ENCODE measurements around the gene PTPRC.
A peak's percentile ranks its signal among the peaks of the same experiment; 100 is the strongest.

The PTPRC gene

GRCh38 chr1:198669771-198670170, 30.9 kb downstream of the PTPRC start:
- FAIRE-seq (peak; percentile 63), DNase-seq (ENCODE audit: insufficient read length, low spot score) (no peak)

GRCh38 chr1:198671136-198671535, 32.3 kb downstream of the PTPRC start:
- DNase-seq (ENCODE audit: insufficient read length, low spot score) (no peak), FAIRE-seq (peak; percentile 93)

DNA sequence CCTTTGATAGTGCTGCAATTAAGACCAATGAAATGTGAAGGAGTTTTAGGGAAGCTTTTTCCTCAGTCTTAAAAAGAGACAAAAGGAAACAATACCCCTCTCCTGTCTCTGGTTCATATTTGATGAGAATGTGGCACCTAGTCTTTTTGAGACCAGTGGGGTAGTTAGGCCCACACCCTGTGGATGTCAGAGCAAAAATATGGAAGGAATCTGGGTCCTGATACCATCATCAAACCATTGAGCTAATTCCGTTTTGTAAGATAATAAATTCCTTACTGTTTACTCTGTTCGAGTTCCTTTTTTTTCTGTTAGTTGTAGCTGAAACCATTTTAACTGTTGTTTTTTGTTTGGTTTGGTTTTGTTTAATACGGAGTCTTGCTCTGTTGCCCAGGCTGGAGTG, 33.3 kb downstream of the PTPRC start:
- FAIRE-seq (peak; percentile 49), DNase-seq (ENCODE audit: insufficient read length, low spot score) (no peak)

DNA sequence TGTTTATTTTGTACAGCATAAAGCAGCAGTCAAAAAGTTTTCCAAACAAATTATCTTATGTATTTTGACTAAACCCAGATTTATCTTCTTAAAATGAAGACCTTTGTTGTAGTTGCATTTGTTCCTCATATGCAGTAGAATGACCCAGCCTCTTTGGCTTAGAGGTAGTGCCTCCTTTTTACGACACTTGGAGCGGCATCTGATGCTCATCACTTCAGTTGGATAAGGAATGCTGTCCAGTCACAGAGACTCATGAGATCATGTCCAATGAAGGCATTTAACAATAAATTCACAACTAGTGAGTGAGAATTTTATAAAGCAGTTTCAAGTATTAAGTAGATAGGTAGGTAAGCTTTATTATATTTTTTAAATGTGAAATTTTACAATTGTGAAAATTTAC, 35.2 kb downstream of the PTPRC start:
- peak; percentile 48 for FAIRE-seq
- DNase-seq (ENCODE audit: insufficient read length, low spot score), result no peak

- no peak for DNase-seq (ENCODE audit: insufficient read length, low spot score)
- peak; percentile 88 for FAIRE-seq
Observed at GRCh38 chr1:198676253-198676652, 37.4 kb downstream of the PTPRC start.

DNA sequence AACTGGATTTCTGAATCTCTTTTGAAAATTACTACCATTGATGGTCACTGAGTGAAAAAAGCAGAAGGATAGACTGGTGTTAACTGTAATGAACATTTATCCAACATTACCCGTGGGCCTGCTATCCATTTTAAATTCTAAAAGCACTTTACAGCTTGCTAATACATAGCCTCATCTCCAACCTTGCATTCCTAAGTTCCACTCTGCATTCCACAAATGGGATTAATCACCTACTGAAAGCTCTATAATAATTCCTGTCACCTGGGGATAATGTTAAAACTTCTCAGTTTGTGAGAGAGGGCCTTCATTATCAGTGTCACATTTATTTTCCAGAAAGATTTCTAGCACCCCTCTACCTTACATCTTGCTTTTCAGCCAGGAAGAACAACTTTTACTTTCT, 38.2 kb downstream of the PTPRC start:
- DNase-seq (ENCODE audit: insufficient read length, low spot score) (no peak), FAIRE-seq (peak; percentile 75)

DNA sequence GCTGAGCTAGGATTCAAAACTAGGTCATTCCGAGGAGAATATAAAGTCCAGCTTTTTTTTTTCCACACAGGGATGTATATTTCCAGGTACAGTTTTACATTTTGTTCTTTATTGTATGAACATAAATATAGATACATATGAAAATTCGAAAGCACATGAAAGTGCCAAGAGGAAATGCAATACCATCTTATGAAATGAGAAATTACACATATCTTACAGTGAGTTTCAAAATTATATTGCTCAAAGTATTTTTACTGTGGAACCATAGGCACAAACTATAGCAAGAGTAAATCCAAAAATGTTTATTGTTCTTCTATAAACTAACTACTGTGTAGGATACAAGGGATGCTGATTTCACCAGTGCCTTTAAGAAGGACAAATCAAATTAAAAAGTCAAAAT, 39.0 kb downstream of the PTPRC start:
- DNase-seq (ENCODE audit: insufficient read length, low spot score) (no peak), FAIRE-seq (peak; percentile 74)

DNA sequence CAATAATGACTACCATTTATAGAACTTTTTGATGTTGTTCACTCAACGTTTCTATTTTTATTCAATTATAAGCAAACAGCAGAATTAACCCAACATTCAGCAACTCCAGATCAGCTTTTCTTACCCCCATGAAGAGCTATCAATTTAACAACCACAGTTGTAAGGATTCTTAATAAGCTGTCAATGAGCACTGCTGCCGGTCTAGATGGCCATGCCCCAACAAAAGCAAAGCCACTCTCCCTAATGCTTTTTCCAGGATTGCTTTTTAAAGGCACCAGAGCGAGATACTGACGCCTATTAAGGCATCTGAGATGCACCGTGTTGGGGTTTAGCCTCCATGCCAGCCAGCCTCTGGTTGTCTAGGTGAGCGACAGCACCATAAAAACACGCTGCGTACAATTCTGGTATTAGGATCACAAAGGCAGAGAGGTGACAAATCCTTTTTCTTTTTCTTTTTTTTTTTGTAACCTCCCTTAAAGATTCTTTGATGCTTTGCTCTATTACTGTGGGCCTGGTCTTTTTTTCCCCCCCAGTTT, 39.5 kb downstream of the PTPRC start:
- no peak for DNase-seq (ENCODE audit: insufficient read length, low spot score)
- FAIRE-seq, result no peak

- FAIRE-seq (peak; percentile 97), DNase-seq (ENCODE audit: insufficient read length, low spot score) (no peak)
Observed at GRCh38 chr1:198678901-198679329, 40.1 kb downstream of the PTPRC start.

DNA sequence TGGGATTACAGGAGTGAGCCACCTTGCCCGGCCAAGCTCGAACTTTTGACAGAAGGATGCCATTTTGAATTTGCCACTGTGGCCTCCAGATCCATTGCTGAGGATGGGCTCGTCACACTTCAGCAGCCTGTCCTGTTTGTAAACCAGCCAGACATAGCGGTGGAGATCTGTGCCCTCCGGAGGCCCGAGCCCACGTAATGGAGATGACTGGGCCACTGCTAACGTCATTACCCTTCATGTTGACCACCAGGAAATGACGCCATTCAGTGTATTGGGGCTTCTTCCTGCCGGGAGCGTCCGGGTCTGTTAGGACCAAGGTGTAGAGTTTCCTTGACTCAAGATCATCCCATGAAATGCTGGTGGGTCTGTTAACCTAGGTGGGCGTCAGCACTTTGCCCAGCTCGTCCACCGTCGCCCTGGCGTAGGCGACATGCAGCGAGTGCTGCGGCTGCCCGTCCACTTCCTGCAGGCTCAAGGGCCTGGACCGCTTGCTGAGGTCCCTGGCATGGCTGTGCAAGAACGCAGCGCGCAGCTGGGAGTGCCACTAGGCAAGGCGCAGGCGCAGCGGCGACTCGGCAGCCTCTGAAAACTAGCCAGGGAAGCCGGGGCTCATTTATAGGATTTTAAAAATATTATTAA, 40.8 kb downstream of the PTPRC start:
- FAIRE-seq (no peak), DNase-seq (ENCODE audit: insufficient read length, low spot score) (no peak)

GRCh38 chr1:198680174-198680875, 41.5 kb downstream of the PTPRC start:
- FAIRE-seq (no peak), DNase-seq (ENCODE audit: insufficient read length, low spot score) (no peak)

DNA sequence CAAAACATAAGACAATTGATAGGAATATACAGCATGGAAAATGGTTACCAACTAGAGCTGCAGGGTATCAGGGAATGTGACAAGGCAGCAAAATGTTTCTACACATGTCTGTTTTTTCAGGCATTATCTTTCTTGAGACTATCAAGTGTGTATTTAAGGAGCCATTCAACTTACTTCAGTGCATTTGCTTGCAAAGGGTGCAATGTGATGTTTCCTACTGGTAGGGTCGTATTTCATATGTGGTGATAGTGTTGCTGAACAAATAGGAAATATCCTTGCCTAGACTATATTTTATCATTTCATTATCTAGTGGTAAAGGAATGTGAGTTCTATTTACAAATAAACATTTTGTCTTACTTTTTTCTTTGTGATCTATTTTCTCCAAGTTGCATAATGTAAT, 42.4 kb downstream of the PTPRC start:
- DNase-seq (ENCODE audit: insufficient read length, low spot score) (no peak), FAIRE-seq (peak; percentile 21)

DNA sequence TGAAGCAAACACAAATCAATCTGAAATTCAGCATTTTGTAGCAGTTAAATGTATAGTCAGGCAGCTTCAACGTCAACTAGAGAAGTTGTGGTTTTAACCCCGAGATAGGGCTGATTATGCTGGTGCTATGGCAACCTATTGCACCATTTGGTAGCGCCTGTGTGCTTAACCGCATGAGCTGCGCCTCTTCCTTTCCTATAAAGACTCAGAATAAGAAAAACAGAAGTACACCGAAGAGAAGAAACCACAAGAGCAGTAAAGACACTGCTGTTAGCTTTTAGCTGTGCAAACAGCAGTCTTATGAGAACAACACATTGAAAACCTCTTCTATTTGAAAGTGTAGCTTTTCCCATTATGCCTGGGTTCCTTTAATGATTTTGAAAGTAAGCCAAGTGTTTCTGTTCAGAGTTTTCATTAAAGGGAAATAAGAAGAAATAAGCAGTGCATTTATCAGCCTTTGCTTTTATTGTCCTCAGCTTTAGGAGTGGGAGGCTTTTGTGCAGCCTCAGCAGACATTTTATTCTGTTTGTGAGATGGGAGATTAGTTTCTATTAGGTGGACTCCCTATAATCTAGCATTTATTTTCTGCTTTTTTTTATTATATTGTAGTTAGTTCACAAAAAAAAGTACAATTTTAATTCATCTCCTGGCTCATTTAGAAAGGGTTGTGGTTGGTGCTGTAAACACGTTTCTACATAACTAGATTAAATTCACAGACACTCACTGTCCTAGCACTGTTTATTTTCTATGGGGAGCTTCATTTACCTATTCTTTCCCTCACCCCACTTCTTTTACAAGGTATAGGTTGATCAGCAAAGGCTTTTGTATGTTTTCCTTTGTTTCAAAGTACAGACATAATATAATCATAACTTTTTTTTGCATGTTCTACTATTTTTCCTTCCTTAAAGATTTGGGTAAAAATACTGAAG, 43.3 kb downstream of the PTPRC start:
- FAIRE-seq, result peak; percentile 99
- peak; percentile 17 for DNase-seq (ENCODE audit: insufficient read length, low spot score)

- no peak for FAIRE-seq
- DNase-seq (ENCODE audit: insufficient read length, low spot score), result no peak
Observed at GRCh38 chr1:198682850-198683249, 44.0 kb downstream of the PTPRC start.

GRCh38 chr1:198683449-198683848, 44.6 kb downstream of the PTPRC start:
- no peak for FAIRE-seq
- no peak for DNase-seq (ENCODE audit: insufficient read length, low spot score)

- FAIRE-seq (peak; percentile 86), DNase-seq (ENCODE audit: insufficient read length, low spot score) (no peak)
Observed at GRCh38 chr1:198686069-198686728, 47.4 kb downstream of the PTPRC start.

- no peak for DNase-seq (ENCODE audit: insufficient read length, low spot score)
- no peak for FAIRE-seq
Observed at GRCh38 chr1:198687429-198687828, 48.6 kb downstream of the PTPRC start.

GRCh38 chr1:198691063-198691462, 52.2 kb downstream of the PTPRC start:
- no peak for DNase-seq (ENCODE audit: insufficient read length, low spot score)
- peak; percentile 8 for FAIRE-seq

DNA sequence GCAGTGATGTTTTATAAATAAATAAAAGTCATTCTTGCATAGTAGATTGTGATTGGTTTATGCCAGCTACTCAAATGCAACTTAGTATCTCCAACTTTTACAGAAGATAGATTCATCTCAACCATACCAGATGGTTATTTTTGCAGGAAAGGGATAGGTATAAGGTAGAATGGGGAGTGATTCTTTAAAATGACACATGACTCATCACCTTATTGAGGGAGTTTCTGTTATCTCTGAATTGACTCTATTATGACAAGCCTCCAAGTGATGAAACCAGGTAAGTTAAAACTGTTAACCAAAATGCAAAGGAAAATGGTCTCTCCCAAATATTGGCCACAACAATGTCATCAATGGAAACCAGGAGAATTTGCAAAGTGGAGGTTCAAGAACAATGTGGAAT, 54.5 kb downstream of the PTPRC start:
- DNase-seq (ENCODE audit: insufficient read length, low spot score) (no peak), FAIRE-seq (no peak)

DNA sequence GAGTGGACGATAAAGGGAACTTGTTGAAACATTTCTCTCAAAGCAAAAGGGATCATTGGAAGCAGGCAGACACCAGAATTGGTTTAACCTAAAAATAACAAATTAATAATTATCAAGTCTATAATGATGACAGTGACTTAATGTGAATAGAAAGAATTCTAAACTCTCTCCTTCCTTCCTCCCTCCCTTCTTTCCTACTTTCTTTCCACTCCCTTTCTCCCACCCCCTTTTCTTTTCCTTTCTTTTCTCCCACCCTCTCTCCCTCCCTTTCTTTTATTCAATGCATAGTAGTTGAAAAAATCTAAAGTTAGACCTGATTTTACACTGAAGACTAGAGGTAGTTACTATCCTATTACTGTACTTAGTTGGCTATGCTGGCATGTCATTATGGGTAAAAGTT, 55.7 kb downstream of the PTPRC start:
- FAIRE-seq, result peak; percentile 42

DNA sequence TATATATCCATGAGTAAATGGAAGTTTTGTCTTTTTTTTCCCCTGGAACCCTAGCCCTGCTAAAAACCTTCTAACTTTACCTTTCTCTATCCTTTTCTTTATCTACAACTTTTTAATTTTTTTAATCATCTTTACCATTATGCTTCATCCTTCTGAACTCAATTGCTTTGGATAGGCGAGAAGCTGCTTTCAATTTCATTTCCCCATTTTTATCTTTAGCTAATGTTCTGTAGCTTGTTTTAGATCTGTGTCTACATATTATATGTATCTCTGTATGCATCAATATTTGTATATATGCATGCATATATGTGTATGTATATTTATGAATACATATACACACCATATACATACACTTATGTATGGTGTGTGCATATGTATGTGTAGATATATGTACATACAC, 57.4 kb downstream of the PTPRC start:
- FAIRE-seq (peak; percentile 54), DNase-seq (ENCODE audit: insufficient read length, low spot score) (no peak)

More for the DNA sequence above, 55.7 kb downstream of the PTPRC start:
- no peak for DNase-seq (ENCODE audit: insufficient read length, low spot score)

Measured in GM19239 (cell line).